MM.1S (cell line): ENCODE data around the gene PLPP3.

Experiments used
- DNase-seq: peaks from one replicate; pipeline ENCODE4 v3.0.0-alpha.2; 2015
- H2AFZ ChIP-seq: fragments of 300-600 bp; sonication (generic); 2 replicates; pipeline ENCODE4 v1.6.0; 2016; ENCODE audit warnings: antibody characterized with exemption, low read length
- H3F3A ChIP-seq: fragments of 300-600 bp; sonication (generic); 2 replicates; pipeline ENCODE4 v1.6.1; 2016; ENCODE audit warnings: mild to moderate bottlenecking, antibody characterized with exemption, low read length, moderate library complexity, mixed read lengths; ENCODE audit not compliant: insufficient read depth
- H3K27ac ChIP-seq: fragments of 300-600 bp; sonication (generic); 2 replicates; pipeline ENCODE4 v1.5.1; 2016; ENCODE audit warnings: mild to moderate bottlenecking, low read length
- H3K27me3 ChIP-seq: fragments of 300-600 bp; sonication (generic); replicated peaks from 2 replicates; pipeline ENCODE4 v1.6.0; 2016; ENCODE audit warnings: low read length; ENCODE audit not compliant: insufficient read depth
- H3K36me3 ChIP-seq: fragments of 300-600 bp; sonication (generic); replicated peaks from 2 replicates; pipeline ENCODE4 v1.6.1; 2016; ENCODE audit warnings: mild to moderate bottlenecking, low read length, mixed read lengths; ENCODE audit not compliant: insufficient read depth
- H3K4me1 ChIP-seq: fragments of 300-600 bp; sonication (generic); 2 replicates; pipeline ENCODE4 v1.6.1; 2016; ENCODE audit warnings: low read length, mixed read lengths
- H3K4me2 ChIP-seq: fragments of 300-600 bp; sonication (generic); 2 replicates; pipeline ENCODE4 v1.6.0; 2016; ENCODE audit warnings: low read depth, low read length
- H3K4me3 ChIP-seq: fragments of 300-600 bp; sonication (generic); 2 replicates; pipeline ENCODE4 v1.5.1; 2016; ENCODE audit warnings: low read length, mixed read lengths
- H3K79me2 ChIP-seq: fragments of 300-600 bp; sonication (generic); 2 replicates; pipeline ENCODE4 v1.6.1; 2016; ENCODE audit warnings: mixed run types, low read length, mixed read lengths
- H3K9ac ChIP-seq: fragments of 300-600 bp; sonication (generic); 2 replicates; pipeline ENCODE4 v1.6.1; 2016; ENCODE audit warnings: low read length, mixed read lengths
- H3K9me2 ChIP-seq: fragments of 300-600 bp; sonication (generic); replicated peaks from 2 replicates; pipeline ENCODE4 v1.6.1; 2016; ENCODE audit warnings: mild to moderate bottlenecking, low read length, mixed read lengths; ENCODE audit not compliant: insufficient read depth
- H3K9me3 ChIP-seq: fragments of 300-600 bp; sonication (generic); replicated peaks from 2 replicates; pipeline ENCODE4 v1.6.1; 2016; ENCODE audit warnings: mild to moderate bottlenecking, low read length, mixed read lengths; ENCODE audit not compliant: insufficient read depth
- H4K20me1 ChIP-seq: fragments of 300-600 bp; sonication (generic); 2 replicates; pipeline ENCODE4 v1.6.1; 2016; ENCODE audit warnings: mild to moderate bottlenecking, low read length, moderate library complexity, mixed read lengths; ENCODE audit not compliant: insufficient read depth
- CTCF ChIP-seq: fragments of 300-600 bp; sonication (generic); IDR thresholded peaks from 2 replicates; pipeline ENCODE4 v1.5.1; 2016; ENCODE audit warnings: antibody characterized with exemption, low read length, mixed read lengths
- EZH2 ChIP-seq: fragments of 300-600 bp; sonication (generic); optimal IDR thresholded peaks from 2 replicates; pipeline ENCODE3; 2017; ENCODE audit warnings: low read depth, mild to moderate bottlenecking, antibody characterized with exemption, low read length, mixed read lengths
- EZH2phosphoT487 ChIP-seq: fragments of 300-600 bp; sonication (generic); IDR thresholded peaks from 2 replicates; pipeline ENCODE4 v1.6.1; 2018; ENCODE audit warnings: antibody characterized with exemption, low read length

The PLPP3 gene

GRCh38 chr1:56473582-56474270 is 105.6 kb downstream of the PLPP3 start:
- no peak overlapping the region for H2AFZ ChIP-seq
- no peaks in the 10 kb centered on the region for H3K9me3 ChIP-seq
- H3K4me3 ChIP-seq = no peak overlapping the region
- H3K27ac ChIP-seq = no peak overlapping the region
- no peak for DNase-seq
- no peaks in the 10 kb centered on the region for H3K27me3 ChIP-seq
- H3K36me3 ChIP-seq = no peaks in the 10 kb centered on the region
- no peaks in the 10 kb centered on the region for H3K4me1 ChIP-seq
- no peak overlapping the region for H3K4me2 ChIP-seq
- TF ChIP-seq EZH2phosphoT487 (no peak), CTCF (no peak), EZH2 (no peak)
- no peaks in the 10 kb centered on the region for H3K79me2 ChIP-seq
- no peaks in the 10 kb centered on the region for H3F3A ChIP-seq
- H3K9ac ChIP-seq = no peak overlapping the region
- no peaks in the 10 kb centered on the region for H3K9me2 ChIP-seq
- no peaks in the 10 kb centered on the region for H4K20me1 ChIP-seq

- TF ChIP-seq EZH2 (no peak), CTCF (no peak), EZH2phosphoT487 (no peak)
- Histone ChIP-seq H3K9me2 (no peaks in the 10 kb centered on the region), H3K27me3 (no peaks in the 10 kb centered on the region), H2AFZ (no peak overlapping the region), H3K36me3 (no peaks in the 10 kb centered on the region), H3K27ac (no peak overlapping the region), H3K4me1 (no peaks in the 10 kb centered on the region), H3K9me3 (no peaks in the 10 kb centered on the region), H4K20me1 (no peaks in the 10 kb centered on the region), H3K79me2 (no peaks in the 10 kb centered on the region), H3K4me3 (no peak overlapping the region), H3F3A (no peaks in the 10 kb centered on the region), H3K4me2 (no peak overlapping the region), H3K9ac (no peak overlapping the region)
- peak; percentile 27 for DNase-seq
Observed at GRCh38 chr1:56472860-56473259, 106.5 kb downstream of the PLPP3 start.

- H3K4me3 ChIP-seq = no peak overlapping the region
- no peak for DNase-seq
- H3K27ac ChIP-seq = no peak overlapping the region
- no peak overlapping the region for H3K4me2 ChIP-seq
- H3K79me2 ChIP-seq = no peaks in the 10 kb centered on the region
- no peaks in the 10 kb centered on the region for H3F3A ChIP-seq
- H3K9me2 ChIP-seq = no peaks in the 10 kb centered on the region
- no peaks in the 10 kb centered on the region for H3K4me1 ChIP-seq
- no peak for TF ChIP-seq EZH2phosphoT487
- no peak for TF ChIP-seq EZH2
- TF ChIP-seq CTCF = no peak
- no peaks in the 10 kb centered on the region for H3K9me3 ChIP-seq
- no peak overlapping the region for H2AFZ ChIP-seq
- H4K20me1 ChIP-seq = no peaks in the 10 kb centered on the region
- H3K27me3 ChIP-seq = no peaks in the 10 kb centered on the region
- H3K36me3 ChIP-seq = no peaks in the 10 kb centered on the region
- H3K9ac ChIP-seq = no peak overlapping the region
Observed at GRCh38 chr1:56469640-56470371, 109.6 kb downstream of the PLPP3 start.
